GM12872 (cell line): ENCODE results near the gene SPATA31C2.

Experiments used
- CTCF ChIP-seq: IDR thresholded peaks from 3 replicates; pipeline ENCODE4 v1.5.1; 2011; ENCODE audit warnings: low read depth, mild to moderate bottlenecking, low read length, moderate library complexity; ENCODE audit not compliant: insufficient read depth

Gene SPATA31C2

GRCh38 chr9:88179062-88179521, 40.8 kb upstream of the SPATA31C2 start:
- TF ChIP-seq CTCF: no peak

- TF ChIP-seq CTCF: no peak
These were observed 40.4 kb upstream of the SPATA31C2 start for GRCh38 chr9:88178641-88179040.

GRCh38 chr9:88177371-88177770, 39.1 kb upstream of the SPATA31C2 start:
- TF ChIP-seq CTCF: no peak

- no peak for TF ChIP-seq CTCF
These were observed 36.0 kb upstream of the SPATA31C2 start for GRCh38 chr9:88174324-88174723.

GRCh38 chr9:88173378-88173999, 35.2 kb upstream of the SPATA31C2 start:
- peak; percentile 60 for TF ChIP-seq CTCF

- TF ChIP-seq CTCF: no peak
These were observed 31.4 kb upstream of the SPATA31C2 start for GRCh38 chr9:88169700-88170099.

- no peak for TF ChIP-seq CTCF
These were observed 30.3 kb upstream of the SPATA31C2 start for GRCh38 chr9:88168564-88168963.

GRCh38 chr9:88166660-88167059, 28.4 kb upstream of the SPATA31C2 start:
- TF ChIP-seq CTCF: no peak
